BLaER1 treated with 17β-estradiol and CSF1 and Interleukin-3, amounts not matched to agents 10 nM and 100 nM (cell line): Measurements from ENCODE around the gene RASGRF2.

Source experiments
- H3K27ac ChIP-seq, 11 experiments: shearing (Covaris generic); formaldehyde crosslinking; 2 replicates each; pipeline ENCODE4 v1.8.1; 2022
- H3K27me3 ChIP-seq, 11 experiments: shearing (Covaris generic); formaldehyde crosslinking; 2 replicates each; pipeline ENCODE4 v1.8.1; 2022
- H3K36me3 ChIP-seq, 11 experiments: shearing (Covaris generic); formaldehyde crosslinking; 2 replicates each; pipeline ENCODE4 v1.8.1; 2022
- H3K4me1 ChIP-seq, 10 experiments: shearing (Covaris generic); formaldehyde crosslinking; 2 replicates each; pipeline ENCODE4 v1.8.1; 2022
- H3K4me2 ChIP-seq, 11 experiments: shearing (Covaris generic); formaldehyde crosslinking; 2 replicates each; pipeline ENCODE4 v1.8.1; 2022
- H3K4me3 ChIP-seq, 10 experiments: shearing (Covaris generic); formaldehyde crosslinking; 2 replicates each; pipeline ENCODE4 v1.8.1; 2022
- H3K9ac ChIP-seq, 11 experiments: shearing (Covaris generic); formaldehyde crosslinking; 2 replicates each; pipeline ENCODE4 v1.8.1; 2022
- H3K9me3 ChIP-seq, 11 experiments: shearing (Covaris generic); formaldehyde crosslinking; replicated peaks in 1 of 11; 2 replicates each; pipeline ENCODE4 v1.8.1; 2022
- H4K20me1 ChIP-seq, 11 experiments: shearing (Covaris generic); formaldehyde crosslinking; 2 replicates each; pipeline ENCODE4 v1.8.1; 2022
- Cebpa-rat ChIP-seq, 11 experiments: shearing (Covaris generic); IDR thresholded peaks; 2 replicates each; pipeline ENCODE4 v1.8.1; 2022

The RASGRF2 gene

DNA sequence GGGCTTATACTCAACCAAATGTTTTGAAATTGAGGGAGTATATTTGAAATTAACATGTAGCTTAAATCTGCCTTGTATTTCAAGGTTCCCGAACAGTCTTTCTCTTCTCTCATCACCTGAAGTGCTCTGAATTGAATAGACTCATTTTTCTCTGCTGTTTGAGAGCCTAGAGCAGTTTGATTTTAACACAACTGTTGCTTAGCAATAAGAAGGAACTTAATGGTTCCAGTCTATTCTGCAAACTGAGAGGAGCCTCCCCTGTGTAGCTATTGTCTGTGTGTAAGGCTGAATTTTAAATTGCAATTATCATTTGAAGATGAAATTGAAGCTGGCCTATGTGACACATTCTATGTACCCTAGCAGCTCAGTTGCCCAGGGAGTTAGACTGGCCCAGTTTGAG lies 185.9 kb downstream of the RASGRF2 start:
- no peak overlapping the region for H3K27ac ChIP-seq
- H4K20me1 ChIP-seq = no peaks in the 10 kb centered on the region
- H3K9ac ChIP-seq = no peak overlapping the region
- H3K4me3 ChIP-seq = no peak overlapping the region
- no peaks in the 10 kb centered on the region for H3K36me3 ChIP-seq
- H3K27me3 ChIP-seq = no peaks in the 10 kb centered on the region
- no peak for TF ChIP-seq Cebpa-rat (IDR thresholded peaks at IDR 0.05)
- H3K4me2 ChIP-seq = no peak overlapping the region
- no peaks in the 10 kb centered on the region for H3K4me1 ChIP-seq
- H3K9me3 ChIP-seq = no peaks in the 10 kb centered on the region

DNA sequence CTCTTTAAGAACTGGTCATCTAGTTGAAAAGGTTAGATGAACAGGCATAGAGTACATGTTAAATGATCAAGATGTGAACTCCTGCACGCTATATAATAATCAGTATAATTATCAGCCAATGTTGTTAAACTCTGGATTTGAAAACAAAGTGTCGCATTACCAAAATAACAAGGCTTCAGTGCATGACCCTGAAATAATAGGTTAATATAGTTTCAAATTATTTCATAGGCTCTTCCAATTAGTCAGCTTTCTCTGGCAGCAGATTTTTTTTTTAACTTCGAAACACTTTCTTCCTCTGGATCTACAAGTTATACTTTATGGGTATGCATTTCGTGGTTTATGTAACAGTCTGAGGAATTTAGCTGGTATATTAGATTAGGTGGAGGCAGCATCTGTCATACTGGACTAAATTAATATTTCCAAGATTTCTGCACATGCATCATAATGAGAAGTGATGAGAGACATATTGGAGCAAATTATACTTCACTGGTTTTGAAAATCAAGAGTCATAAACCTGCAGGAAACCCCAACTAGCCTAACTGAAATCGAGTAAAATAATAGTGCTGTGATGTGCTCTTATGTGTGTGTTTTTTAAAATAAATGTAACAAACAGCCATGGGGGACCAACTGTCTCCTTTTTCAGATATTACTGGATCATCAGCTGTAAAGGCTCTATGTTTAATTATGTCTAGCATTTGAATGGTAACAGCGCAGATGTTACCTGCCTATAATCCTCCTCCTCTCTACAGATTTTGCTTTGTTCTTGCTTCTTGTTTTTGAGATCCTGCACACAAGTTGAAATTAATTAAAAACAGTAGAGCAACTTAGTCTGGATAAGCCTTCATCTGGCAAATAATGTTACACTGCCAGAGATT lies 187.1 kb downstream of the RASGRF2 start:
- no peak for TF ChIP-seq Cebpa-rat (IDR thresholded peaks at IDR 0.05)
- Histone ChIP-seq H3K36me3 (no peaks in the 10 kb centered on the region), H3K9me3 (no peaks in the 10 kb centered on the region), H3K27ac (no peak overlapping the region), H3K4me1 (no peaks in the 10 kb centered on the region), H4K20me1 (no peaks in the 10 kb centered on the region), H3K9ac (no peak overlapping the region), H3K4me2 (no peak overlapping the region), H3K27me3 (no peaks in the 10 kb centered on the region), H3K4me3 (no peak overlapping the region)

DNA sequence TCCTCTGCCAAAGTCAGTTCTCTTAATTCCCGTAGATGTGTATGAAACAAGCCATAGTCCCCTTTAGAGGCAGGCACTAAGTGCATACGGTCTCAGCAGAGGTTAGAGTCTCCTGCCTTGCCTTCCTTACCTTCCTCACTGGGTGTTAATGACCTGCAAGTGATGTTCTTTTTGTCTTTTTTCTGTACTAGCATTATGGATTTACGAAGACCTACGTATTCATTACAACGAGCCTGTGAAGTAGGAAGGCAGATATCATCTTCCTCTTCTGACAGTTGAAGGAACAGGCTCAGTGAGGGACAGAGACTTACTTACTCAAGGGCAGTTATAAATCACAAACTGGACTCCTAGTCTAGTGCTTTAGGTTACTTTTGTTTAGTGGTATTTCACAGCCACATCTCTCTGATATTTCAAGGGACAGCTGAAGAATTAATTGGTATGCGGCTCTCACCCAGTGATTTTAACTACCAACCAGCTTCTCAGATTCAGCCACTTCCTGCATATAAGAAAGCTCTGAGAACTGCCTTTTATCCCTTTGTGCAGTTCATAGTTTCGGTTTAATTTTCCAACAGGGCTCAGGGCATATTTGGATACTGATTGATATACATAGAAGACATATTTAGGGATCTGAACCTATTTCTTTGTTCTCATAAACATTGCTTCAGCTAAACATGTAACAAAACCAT lies 187.9 kb downstream of the RASGRF2 start:
- Histone ChIP-seq H3K4me1 (no peaks in the 10 kb centered on the region), H3K27ac (no peak overlapping the region), H4K20me1 (no peaks in the 10 kb centered on the region), H3K9ac (no peak overlapping the region), H3K36me3 (no peaks in the 10 kb centered on the region), H3K4me2 (no peak overlapping the region), H3K4me3 (no peak overlapping the region), H3K27me3 (no peaks in the 10 kb centered on the region), H3K9me3 (no peaks in the 10 kb centered on the region)
- TF ChIP-seq Cebpa-rat (IDR thresholded peaks at IDR 0.05) = no peak

DNA sequence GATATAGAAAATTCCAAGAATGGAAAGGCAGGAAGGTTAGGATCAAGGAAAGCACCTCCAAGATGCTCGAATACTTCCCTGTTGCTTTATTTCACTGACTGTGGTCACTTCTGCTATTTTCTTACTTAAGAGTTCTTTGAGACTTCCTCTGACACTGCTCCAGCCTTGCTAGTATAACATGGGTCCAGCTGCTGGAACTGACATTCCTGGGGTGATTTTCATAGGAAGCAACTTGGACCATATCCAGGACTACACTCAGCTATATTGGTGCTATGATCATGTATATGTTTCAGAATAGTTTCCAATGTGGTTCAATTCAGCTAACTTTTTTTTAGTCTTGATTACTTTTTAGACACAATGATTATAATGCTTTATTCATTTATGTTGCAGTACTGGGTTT lies 191.4 kb downstream of the RASGRF2 start:
- no peak for TF ChIP-seq Cebpa-rat (IDR thresholded peaks at IDR 0.05)
- H3K27ac ChIP-seq = no peak overlapping the region
- H3K9me3 ChIP-seq = peaks cover 7 to 19% (median 11%) of the 10 kb centered on the region in 11 experiments; a peak in 19 of 22 replicates
- H3K4me1 ChIP-seq = no peaks in the 10 kb centered on the region
- no peak overlapping the region for H3K9ac ChIP-seq
- no peak overlapping the region for H3K4me2 ChIP-seq
- H4K20me1 ChIP-seq = no peaks in the 10 kb centered on the region
- no peak overlapping the region for H3K4me3 ChIP-seq
- H3K36me3 ChIP-seq = no peaks in the 10 kb centered on the region
- no peaks in the 10 kb centered on the region for H3K27me3 ChIP-seq

DNA sequence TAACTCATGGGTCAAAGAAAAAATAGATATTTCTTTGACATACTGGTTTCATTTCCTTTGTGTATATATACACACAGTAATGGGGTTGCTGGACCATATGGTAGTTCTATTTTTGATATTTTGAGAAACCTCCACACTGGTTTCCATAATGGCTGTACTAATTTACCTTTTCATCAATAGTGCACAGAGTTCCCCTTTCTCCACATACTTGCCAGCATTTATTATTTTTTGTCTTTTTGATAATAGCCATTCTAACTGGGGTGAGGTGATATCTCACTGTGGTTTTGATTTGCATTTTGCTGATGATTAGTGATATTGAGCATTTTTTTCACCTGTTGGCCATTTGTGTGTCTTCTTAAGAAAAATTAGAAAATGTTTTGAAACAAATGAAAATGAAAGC lies 194.6 kb downstream of the RASGRF2 start:
- H3K4me2 ChIP-seq = no peak overlapping the region
- H3K9me3 ChIP-seq = peaks cover 7 to 25% (median 15%) of the 10 kb centered on the region in 11 experiments; a peak in 19 of 22 replicates
- no peaks in the 10 kb centered on the region for H3K27me3 ChIP-seq
- H3K36me3 ChIP-seq = no peaks in the 10 kb centered on the region
- H3K9ac ChIP-seq = no peak overlapping the region
- no peak overlapping the region for H3K27ac ChIP-seq
- H4K20me1 ChIP-seq = no peaks in the 10 kb centered on the region
- TF ChIP-seq Cebpa-rat (IDR thresholded peaks at IDR 0.05) = no peak
- H3K4me3 ChIP-seq = no peak overlapping the region
- no peaks in the 10 kb centered on the region for H3K4me1 ChIP-seq

DNA sequence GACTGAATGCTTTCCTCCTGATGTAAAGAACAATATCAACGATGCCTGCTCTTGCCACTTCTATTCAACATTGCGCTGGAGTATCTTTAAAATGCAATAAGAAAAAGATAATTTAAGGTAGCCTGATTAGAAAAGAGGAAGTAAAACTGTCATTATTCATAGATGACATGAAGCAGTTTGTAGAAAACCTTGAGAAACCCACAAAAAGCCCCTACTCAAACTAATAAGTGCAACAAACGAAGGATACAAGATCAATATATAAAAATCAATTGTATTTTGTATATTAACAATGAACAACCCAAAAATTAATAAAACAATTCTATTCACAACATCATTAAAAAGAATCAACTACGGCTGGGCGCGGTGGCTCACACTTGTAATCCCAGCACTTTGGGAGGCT lies 196.6 kb downstream of the RASGRF2 start:
- H3K36me3 ChIP-seq = no peaks in the 10 kb centered on the region
- no peak for TF ChIP-seq Cebpa-rat (IDR thresholded peaks at IDR 0.05)
- no peaks in the 10 kb centered on the region for H3K27me3 ChIP-seq
- H3K4me3 ChIP-seq = no peak overlapping the region
- peaks cover 7 to 25% (median 15%) of the 10 kb centered on the region in 11 experiments; a peak in 19 of 22 replicates for H3K9me3 ChIP-seq
- no peaks in the 10 kb centered on the region for H3K4me1 ChIP-seq
- no peaks in the 10 kb centered on the region for H4K20me1 ChIP-seq
- no peak overlapping the region for H3K4me2 ChIP-seq
- H3K27ac ChIP-seq = no peak overlapping the region
- no peak overlapping the region for H3K9ac ChIP-seq

DNA sequence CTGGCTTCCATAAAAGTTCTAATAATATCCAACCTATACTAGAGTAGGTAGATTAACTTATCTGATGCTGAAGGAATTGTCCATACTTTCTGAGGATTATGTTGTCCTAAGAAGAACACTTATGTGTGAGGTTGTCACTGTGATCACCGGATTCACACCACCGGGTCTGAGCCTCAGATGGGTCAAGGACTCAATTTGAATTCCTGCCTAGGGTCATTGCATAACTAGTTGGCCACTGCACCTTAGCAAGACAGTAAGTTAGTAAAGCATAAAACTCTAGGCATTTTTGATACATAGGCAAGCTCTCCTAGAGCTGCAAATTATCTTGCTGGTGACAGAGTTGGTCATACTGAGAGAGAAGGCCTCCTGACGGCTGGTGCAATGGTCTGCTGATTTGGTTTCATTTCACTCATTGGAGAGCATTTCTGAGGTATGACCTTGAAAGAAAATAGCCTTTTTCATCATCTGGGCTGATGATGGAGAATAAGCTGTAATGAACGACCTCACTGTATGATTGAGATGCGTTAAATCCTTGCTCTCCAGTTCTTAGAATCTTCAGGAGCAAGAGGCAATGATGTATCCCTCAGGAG lies 200.9 kb downstream of the RASGRF2 start:
- Histone ChIP-seq H3K27ac (no peak overlapping the region), H3K36me3 (no peaks in the 10 kb centered on the region), H4K20me1 (no peaks in the 10 kb centered on the region), H3K9me3 (peaks cover 0 to 15% (median 3%) of the 10 kb centered on the region in 11 experiments; a peak in 16 of 22 replicates), H3K4me3 (no peak overlapping the region), H3K9ac (no peak overlapping the region), H3K27me3 (no peaks in the 10 kb centered on the region), H3K4me1 (no peaks in the 10 kb centered on the region), H3K4me2 (no peak overlapping the region)
- no peak for TF ChIP-seq Cebpa-rat (IDR thresholded peaks at IDR 0.05)

DNA sequence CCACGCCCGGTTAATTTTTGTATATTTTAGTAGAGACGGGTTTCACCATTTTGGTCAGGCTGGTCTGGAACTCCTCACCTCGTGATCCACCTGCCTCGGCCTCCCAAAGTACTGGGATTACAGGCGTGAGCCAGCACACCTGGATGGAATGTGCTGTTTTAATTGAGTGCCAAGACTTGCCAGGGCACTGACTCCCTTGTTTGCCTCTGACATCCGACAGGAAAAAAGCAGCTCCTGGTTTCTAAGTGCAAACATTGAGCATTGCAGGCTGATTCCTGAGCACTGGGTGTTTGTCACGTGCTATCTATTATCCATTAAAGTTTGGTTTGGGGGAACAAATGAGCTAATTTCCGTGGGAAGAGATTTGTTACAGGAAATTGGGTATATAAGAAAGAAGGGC lies 202.3 kb downstream of the RASGRF2 start:
- no peak overlapping the region for H3K4me3 ChIP-seq
- H3K9me3 ChIP-seq = peaks cover 0 to 3% (median 0%) of the 10 kb centered on the region in 11 experiments; a peak in 2 of 22 replicates
- H3K9ac ChIP-seq = no peak overlapping the region
- no peak overlapping the region for H3K27ac ChIP-seq
- no peaks in the 10 kb centered on the region for H4K20me1 ChIP-seq
- no peaks in the 10 kb centered on the region for H3K4me1 ChIP-seq
- H3K4me2 ChIP-seq = no peak overlapping the region
- TF ChIP-seq Cebpa-rat (IDR thresholded peaks at IDR 0.05) = no peak
- no peaks in the 10 kb centered on the region for H3K36me3 ChIP-seq
- no peaks in the 10 kb centered on the region for H3K27me3 ChIP-seq

DNA sequence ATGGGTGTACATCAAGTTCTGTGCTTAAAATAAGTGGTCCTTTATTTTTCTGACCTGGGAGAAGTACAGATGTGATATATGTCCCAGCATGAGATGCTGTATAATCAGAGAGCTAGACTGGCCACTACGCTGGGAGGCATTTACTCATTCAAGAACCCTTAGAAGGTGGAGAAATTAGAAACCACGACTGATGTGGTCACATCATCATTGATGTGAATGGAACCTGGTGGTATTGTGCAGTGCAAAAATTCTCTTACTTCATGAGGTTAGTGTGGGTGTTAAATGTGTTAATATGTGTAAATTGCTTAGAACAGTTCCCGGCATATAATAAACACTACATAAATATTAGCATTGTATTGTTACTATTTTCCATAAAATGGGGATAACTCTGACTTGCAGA lies 203.5 kb downstream of the RASGRF2 start:
- H3K9ac ChIP-seq = no peak overlapping the region
- H3K36me3 ChIP-seq = no peaks in the 10 kb centered on the region
- no peak overlapping the region for H3K27ac ChIP-seq

More for the DNA sequence above, 203.5 kb downstream of the RASGRF2 start:
- Histone ChIP-seq H3K4me2 (no peak overlapping the region), H3K27me3 (no peaks in the 10 kb centered on the region), H3K4me1 (no peaks in the 10 kb centered on the region), H4K20me1 (no peaks in the 10 kb centered on the region), H3K4me3 (no peak overlapping the region), H3K9me3 (no peaks in the 10 kb centered on the region)
- no peak for TF ChIP-seq Cebpa-rat (IDR thresholded peaks at IDR 0.05)
